Erythroblast (primary cell): ENCODE data around the gene FADS2.

Experiments
- GATA1 ChIP-seq: IDR thresholded peaks from 2 replicates; pipeline ENCODE4 v1.6.1; 2011; ENCODE audit warnings: low read depth, mild to moderate bottlenecking, control low read depth, low read length, moderate library complexity
- POLR2A ChIP-seq: IDR thresholded peaks from 2 replicates; pipeline ENCODE4 v1.6.1; 2011; ENCODE audit warnings: mild to moderate bottlenecking, low read length

DNA sequence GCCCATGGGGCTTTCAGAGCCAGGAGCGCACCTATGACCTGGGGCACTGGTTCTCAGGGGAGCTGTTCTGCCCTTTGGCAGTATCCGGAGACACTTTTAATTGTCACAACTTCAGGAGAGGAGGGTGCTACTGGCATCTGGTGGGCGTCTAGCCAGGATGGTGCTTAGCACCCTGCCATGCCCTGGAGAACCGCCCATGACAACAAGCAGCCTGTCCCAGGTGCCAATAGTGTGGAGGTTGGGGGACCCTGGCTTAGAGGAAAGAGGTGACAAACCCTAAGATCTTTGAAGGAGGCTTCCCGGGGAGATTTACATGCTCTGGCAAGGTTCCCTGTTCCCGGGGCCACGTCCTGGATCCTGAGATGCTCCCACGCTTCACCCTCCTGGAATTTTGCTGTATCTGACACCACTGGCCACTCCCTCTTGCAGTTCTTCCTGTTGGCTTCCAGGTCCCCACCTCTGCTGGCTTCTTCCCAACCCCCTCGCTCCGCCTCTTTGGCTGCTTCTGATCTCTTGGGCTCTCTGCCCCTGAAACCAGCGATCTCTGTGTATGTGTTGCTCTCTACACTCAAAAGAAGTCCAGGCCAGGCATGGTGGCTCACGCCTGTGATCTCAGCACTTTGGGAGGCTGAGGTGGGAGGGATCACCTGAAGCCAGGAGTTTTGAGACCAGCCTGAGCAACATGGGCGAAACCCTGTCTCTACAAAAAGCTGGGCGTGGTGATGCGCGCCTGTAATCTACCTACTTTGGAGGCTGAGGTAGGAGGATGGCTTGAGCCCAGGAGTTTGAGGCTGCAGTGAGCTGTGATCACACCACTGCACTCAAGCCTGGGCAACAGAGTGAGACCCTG, 32.2 kb downstream of the FADS2 start:
- TF ChIP-seq POLR2A (no peak), GATA1 (no peak)
